GDM1 (cell line): Measurements from ENCODE around the gene CEMIP2.

ENCODE experiments used
- DNase-seq: peaks from one replicate; lab custom pipeline; 2025; lab: John Stamatoyannopoulos, UW

CEMIP2 gene

DNA sequence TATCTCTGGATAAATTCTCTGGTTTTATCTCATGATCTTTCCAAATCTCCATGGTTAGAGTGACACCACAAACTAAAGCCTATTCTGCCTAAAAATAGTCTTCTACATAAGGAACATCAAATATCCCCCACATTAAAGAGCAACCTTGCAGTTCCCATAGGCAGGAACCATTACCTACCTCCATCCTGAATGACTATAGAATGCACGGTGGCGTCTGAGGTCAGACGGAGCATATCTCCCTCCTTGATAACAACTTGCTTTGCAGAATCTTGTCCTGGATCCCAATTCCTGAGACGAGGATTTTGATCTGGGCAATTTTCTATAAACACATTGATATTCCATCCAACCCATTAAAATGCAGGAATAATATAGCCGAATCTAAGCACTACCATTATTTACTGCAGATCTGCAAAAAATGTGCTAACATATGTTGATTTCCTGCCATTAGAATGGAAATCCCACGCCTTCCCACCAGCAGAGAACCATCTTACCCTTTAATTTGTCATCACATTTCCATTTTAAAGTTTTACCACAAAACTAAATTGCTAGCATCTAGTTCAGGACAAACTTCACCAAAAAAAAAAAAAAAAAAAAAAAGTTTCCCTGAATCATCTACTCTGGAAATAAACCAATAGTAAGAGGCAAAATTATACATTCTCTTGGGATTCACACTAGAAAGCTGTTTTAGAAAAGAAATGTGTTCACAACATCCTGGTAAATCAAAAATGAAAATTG lies 22.1 kb downstream of the CEMIP2 start:
- DNase-seq, result no peak

DNA sequence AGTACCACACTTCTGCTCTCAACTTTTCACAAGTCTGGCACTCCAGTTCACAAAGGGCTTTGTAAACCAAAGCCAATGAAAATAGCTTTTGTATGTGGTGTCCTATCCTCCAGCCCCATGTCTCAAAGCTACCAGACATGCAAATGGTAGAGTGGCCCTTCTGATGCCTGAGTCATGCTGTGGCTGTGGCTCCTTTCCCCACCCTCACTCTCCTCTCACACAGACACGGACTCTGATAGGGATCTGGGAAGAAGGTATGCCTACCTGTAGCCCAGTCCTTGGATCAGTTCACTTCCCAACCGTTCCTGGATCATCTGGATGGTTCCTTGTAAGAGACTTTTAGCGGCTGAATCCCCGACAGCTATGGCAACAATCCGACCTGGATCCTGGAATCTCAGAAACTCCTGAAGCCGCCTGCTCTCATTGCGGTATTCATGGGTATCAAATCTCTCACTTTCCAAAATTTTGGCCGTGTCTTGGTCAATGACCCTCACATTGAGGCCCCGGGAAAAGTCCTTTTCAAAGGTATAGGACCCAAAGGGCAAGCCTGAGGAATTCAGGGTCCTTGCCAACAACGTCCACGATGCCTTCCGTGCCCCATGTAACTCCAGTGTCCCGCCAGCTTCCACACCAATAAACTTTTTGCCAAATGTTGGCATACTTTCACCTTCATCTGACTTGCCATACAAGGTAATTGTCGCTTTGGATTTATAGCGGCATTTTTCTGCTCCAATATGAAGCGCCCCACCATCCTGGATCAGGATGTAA lies 23.4 kb downstream of the CEMIP2 start:
- DNase-seq, result no peak

DNA sequence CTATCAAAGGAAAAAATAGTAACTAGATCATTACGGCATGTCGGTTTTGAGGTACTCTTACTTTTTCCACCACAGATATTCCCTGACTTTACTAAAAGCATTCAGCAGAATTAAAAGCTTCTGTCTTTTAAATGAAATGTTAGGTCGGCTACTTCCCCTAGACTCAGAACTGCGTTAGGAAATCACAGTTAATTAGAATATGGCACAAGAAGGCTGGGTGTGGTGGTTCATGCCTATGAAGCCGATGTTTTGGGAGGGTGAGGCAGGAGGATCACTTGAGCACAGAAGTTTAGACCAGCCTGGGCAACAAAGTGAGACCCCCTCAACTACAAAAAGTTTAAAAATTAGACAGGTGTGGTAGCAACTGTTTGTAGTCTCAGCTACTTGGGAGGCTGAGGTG lies 24.4 kb downstream of the CEMIP2 start:
- DNase-seq, result no peak

DNA sequence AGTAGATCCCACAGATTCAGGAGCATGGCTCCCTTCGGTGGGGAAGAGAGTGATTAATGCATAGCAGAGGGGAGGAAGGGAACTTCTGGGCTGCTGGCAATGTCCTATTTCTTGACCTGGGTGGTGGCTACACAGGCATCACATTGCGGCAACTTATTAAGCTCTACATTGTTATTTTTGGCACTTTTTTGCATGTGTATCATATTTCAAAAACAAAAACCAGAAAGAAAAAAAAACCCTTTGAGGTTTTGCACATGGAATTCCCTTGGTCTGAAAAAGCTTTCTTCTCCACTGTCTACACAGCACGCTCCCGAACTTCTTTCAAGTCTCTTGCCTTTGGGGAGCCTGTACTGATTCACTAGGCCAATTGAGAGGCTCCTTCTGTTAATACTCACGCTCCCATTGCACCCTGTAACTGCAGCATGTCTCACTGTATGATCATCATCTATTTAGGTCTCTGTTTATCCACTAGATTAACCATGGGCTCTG lies 25.1 kb downstream of the CEMIP2 start:
- DNase-seq, result no peak

DNA sequence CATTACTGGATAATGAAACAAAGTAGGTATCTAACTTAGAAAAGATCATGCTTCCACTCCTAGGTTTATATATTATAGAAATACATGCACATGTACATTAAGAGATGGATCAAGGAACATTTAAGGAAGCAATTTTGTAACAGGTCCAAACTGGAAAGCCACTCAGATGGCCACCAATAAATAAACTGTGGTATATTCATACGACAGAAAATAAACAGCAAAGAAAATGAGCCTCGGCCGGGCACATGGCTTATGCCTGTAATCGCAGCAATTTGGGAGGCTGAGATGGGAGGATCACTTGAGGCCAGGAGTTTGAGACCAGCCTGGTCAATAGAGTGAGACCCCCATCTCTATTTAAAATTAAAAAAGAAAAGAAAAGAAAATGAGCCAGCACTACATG lies 25.6 kb downstream of the CEMIP2 start:
- DNase-seq, result no peak

DNA sequence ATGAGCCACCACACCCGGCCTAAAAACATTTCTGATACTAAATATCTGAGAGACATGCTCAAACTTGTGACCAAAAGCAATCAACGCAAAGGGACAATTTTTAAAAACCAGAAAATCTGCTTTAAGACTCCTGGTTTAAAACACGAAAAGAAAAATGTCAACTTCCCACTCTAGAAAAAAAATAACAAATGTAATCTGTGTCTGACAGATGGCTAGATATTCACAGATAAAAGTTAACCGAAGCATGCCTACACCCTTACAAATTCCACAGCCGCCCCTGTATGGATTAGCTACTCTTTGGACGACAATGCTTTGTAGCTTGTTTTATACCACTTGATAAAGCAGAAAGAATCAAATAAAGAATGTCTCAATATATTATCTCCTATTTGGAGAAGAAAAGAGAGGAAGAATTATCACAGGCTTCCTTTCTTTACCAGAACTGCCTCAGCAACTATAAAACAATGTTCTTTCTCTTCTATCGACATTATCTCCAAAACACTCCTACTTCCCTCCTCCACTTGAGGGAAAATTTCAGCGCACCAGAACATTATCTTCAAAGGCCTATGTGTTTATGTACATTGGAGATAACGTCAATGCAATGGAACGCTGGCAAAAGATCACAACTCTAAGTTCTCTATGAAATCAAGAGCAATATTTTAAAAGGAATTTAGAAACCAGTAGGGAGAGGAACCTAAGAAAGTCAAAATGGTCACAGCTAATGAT lies 26.2 kb downstream of the CEMIP2 start:
- DNase-seq, result no peak

DNA sequence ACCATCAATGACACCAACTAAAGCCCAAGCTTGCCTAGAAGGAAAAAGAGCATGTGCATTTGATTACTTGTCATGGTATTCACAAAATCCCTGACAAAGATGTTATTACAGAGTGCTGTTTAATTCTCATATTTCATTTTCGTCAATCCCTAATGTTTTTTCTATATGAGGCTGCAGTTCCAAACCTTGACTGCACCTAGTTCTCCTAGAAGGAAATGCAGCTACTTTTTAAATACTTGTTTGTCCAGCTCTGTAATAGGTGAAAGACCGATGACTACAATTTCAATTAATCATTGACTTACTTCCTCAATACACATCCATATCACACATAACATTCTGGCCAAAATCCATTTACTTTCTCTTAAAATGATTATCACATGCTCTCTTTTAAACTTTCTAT lies 28.1 kb downstream of the CEMIP2 start:
- DNase-seq, result no peak

DNA sequence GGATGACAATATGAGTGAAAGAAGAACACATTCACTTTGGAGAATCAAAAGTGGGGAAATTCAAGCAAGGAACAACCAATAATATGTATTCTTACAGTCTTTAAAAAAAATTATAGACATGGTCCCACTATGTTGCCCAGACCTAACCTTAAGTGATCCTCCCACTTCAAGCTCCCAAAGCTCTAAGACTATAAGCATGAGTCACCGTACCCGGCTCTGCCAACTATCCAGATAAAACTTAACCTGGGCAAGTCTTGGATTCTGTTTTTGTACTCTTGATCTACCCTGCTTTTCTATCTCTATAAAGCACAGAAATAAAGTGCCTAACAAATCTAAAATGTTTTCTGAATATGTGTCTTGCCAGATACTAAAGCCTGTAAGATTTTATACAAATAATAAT lies 30.9 kb downstream of the CEMIP2 start:
- no peak for DNase-seq

DNA sequence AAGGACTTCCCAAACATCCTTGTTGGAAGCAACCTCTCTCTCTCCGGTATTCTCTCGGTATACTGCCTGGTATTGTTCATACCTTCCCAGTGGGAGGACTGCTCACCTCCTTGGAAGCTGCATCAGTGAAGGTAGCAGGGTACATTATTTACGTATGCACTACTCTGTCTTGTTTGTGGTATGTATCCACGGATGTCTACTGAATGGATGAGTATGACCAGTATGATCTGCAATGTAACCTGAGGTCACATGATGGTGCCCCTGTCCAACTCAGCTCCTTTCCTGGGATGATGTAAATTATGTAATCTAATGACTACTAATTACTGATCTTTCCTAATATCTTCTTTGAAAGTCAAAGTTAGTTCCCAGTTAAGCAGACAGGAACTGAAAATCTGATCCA lies 32.1 kb downstream of the CEMIP2 start:
- no peak for DNase-seq

DNA sequence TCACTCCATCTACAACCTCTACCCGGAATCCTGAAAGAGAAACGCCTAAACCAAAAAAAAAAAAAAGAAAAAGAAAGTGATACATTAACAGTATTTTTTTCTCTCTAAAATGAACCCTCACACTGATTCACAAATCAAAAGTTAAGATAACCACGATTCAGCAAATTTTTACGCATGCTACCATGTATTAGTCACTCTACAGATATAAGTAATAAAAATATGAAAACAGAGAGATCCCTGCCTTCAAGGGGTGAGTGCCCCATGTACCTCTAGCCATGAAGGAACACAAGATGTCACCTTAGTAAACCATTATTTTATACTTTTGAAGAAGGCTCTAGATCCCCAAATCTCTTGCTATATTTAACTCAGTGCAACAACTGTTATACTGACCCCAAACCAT lies 33.4 kb downstream of the CEMIP2 start:
- no peak for DNase-seq

DNA sequence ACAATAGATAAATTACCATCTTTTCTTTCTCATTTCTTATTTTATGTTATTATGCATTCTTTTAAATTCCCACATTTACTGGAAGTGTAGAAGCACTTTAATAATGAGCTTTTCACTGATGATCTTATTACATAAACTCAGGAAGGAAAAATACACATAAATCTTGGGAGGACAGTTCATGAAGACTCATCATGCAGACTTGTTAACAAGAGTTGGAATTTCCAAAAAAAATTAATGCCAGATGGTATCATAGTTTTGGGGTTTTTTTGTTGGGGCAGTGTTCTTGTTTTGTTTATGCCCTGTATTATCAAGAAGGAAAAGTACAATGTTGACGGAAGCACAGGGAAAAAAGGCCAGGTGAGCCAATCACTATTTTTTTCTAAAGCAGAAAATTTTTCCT lies 35.1 kb downstream of the CEMIP2 start:
- no peak for DNase-seq

DNA sequence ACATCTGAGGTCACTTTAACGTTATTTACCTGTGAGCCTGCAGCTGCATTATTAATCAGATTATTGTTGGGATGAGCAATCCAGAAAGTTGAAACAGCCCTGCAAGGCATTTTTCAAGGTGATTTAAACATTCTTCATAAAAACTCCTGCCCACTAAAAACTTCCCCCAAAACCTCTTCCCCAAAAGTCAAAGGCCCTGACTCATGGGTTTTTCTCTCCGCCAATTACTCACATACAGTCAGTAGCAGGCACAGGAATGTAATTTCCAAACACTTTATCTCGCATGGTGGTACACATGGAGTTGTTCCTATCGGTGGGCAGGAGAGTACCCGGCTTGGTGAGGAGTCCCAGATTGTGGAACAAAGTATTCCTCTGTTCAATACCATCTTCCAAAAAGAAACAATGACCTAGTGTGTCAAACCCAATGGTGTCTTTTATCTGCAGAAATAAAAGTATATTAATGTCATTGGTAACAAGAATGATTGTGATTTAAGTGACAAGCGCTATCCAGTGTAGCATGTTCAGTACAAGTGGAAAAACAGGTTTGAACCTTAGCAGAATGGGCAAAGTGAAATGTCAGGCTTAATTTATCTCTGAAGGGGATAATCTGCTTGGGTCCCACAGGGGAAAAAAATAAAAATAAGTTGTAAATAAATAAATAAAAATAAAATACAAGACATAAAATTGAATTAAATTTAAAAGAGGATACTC lies 38.3 kb downstream of the CEMIP2 start:
- DNase-seq, result no peak

DNA sequence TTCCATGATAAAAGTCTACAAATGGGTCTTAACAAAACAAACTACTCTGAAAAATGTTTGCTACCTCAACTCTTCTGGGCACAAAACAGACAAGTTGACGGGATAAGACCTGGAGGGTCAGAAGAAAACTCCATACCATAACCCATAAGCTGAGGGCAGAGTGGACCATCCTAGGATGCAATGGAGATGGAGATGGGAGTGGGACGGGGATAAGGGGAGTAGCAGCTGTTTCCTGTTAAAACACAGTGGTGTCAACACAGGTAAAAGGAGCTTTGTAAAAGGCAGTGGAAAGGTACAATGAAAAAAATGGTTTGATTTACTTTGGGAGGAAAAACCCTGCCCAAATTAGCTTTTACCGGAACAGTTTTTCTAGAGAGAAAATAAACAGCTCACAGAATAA lies 41.6 kb downstream of the CEMIP2 start:
- no peak for DNase-seq

DNA sequence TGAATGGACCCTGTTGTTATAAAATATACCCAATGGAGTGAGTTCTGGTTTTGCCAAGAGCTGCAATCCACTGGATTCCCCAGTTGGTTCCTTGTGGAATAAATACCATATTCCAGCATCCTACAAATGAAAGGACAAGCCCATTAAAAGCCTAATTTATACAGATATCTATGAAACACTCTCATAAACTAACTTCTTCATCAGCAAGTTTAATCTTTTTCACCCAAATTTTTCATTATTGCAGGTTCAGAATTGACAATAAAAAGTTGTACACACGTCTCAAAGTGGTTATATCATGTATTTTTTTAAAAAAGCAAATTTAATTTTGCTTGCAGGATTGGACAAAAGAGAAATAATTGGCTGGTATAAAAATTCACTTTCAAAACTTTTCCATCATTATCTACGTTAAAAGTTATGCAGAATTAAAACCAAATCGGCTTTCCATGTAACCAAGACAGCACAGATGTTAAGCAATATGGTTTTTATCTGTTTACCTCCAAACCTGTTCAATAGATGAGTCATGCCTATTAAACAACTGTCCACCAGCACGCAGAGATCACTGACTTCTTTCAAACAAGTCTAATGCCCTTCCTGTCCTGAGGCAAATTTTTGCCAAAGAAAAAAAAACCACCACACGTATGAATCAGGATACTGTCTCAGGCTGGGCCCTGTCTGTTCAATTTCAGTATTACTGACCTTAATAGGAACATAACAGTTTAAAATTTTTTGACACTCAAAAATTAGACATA lies 42.5 kb downstream of the CEMIP2 start:
- no peak for DNase-seq

DNA sequence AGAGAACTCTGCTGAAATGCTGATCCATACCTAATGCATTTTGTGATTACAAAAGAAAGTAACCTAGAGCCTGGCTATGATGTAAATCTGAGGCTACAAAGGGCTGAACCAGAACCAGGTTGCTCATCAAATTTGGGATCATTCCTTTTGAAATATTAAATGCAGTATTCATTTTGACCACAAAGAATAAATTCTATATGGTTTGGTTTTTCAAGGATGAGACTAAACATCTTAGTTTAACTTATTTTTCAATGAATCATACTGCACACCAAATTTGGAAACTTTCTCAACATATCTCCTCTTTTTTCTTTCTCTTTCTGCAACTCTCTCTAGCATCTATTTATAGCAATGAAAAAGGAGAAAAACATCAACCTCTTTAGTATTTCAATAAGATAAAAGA lies 46.5 kb downstream of the CEMIP2 start:
- no peak for DNase-seq

DNA sequence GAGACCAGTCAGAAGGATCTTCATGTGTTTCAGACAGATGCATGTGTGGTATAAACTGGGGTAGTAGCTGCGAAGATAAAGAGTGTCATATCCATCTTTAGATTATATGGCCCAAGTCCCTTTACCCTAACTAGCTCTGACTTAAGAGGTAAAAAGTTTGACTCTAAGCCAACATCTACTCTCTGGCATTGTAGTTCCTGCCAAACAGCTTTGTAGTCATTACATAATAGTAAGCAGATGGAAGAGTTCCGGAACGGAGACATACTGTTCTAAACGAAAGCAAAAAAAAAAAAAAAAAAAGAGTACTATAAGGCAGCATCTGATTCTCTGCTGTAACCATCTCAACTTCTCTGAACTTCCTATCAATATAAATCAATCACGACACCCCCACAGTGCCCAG lies 48.8 kb downstream of the CEMIP2 start:
- no peak for DNase-seq

DNA sequence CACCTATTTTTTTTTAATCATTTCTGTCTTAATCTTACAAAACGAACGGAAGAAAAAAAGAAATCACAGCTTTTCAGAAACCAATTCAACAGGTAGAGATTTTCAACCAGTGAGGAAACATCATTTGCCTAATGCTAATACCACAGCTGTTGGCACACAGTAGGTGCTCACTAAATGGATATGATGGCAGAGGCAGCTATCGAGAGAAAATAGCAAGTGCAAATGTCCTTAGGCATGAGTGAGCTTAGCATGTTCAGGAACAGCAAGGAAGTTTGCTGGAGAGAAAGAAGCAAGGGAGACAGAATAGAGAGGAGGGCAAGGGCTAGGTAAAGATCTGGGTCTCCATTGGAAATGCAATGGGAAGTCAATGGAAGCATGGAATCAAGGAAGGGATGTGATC lies 49.2 kb downstream of the CEMIP2 start:
- no peak for DNase-seq

DNA sequence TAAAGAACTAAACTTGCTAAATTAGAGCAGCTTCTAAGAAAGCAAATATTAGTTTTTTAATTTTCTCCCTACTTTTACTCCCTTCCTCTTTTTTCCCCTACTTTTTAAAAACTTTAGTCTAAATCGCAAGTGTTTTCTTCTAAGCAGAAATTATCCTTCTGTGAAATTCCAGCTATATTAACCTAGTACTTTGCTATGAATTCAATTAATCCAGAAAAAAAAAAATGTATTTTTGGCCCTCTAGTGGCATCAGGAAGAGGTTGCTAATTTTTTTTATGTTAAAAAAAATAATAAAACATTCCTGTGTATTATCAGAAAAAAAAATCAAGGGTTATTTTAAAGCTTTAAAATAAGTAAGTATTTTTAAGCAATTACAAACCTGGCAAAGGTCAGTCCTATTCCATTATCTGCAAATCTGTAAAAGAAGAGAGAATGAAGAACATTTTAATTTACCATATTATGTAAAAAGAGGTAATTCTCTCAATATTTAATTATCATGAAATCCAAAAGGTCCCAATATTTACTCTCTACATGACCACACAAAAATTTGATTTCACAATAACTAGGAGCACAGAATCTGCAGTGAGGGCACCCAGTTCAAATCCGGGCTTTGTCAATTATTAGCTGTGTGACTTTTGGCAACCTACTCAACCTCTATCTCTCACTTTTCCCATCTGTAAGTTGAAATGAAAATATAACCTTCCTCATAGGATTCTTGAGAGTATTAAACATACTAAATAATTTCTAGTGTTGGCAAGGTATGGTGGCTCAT lies 52.0 kb downstream of the CEMIP2 start:
- DNase-seq, result no peak

DNA sequence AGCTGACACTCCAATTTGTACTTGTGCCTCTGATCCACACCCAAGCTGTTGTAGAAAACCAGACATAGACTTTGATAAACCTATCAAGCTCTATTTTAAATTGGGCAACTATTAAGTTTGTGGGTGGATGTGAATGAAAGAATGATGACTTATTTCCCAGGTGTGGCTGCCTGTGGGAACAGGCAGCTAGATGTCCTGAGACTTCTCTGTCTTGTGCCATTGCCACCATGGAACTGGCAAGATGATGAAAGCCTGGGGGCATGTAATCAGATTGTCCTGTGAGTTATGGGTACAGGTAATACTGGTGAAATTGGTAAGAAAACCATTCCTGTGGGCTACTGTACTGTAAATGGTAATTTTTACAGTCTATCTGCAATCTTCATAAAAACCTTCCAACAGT lies 57.5 kb downstream of the CEMIP2 start:
- no peak for DNase-seq

DNA sequence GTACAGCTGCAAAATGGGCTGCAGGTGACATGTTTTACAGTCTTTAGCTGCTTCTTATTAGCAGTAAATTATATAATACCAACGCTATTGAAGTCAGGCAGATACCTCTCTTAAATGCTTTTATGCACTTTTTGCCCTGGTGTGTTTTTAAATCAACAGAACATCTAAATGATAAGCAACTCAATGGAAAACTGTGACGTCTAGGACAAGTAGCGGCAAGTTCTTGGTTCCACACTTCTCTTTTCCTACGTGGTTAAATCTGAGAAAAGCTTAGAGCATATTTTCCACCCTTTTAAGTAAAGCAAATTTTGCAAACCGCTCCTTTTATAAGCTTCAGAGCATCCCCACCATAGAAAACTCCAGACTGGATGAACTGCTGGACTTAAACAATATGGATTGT lies 58.1 kb downstream of the CEMIP2 start:
- no peak for DNase-seq

DNA sequence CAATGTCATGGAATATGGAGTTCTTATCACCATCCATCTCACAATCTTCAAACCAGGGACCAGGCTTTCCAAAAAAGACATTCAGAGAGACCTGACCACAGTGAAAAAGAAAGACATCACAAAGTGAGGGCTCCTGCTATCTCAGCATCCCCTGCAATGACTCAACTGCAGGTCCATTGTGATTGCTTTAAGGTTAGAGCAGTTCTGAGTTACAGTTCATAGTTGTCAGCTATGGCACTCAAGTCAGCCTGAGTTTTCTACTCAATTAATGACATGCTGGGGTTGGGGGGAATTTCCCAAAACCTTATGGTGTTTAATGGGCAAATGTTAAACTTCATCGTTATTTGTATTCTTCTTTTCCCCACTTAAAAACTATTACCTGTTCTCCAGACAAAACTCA lies 58.9 kb downstream of the CEMIP2 start:
- no peak for DNase-seq
